Stimulated activated CD8-positive, alpha-beta memory T cell treated with anti-CD3 and anti-CD28 coated beads, Interleukin-7, amount 100 ng/mL, for 24 hours (primary cell): ENCODE data around the gene PPP6R3.
"Not testable (repeated sequence)": the region's sequence is repeated elsewhere in the genome, so short reads cannot be mapped to it uniquely, and the experiment has no call there.

Experiments
- DNase-seq: peaks from one replicate; pipeline ENCODE4 v3.0.0-alpha.2; 2020; ENCODE audit warnings: low read depth

Gene PPP6R3

DNA sequence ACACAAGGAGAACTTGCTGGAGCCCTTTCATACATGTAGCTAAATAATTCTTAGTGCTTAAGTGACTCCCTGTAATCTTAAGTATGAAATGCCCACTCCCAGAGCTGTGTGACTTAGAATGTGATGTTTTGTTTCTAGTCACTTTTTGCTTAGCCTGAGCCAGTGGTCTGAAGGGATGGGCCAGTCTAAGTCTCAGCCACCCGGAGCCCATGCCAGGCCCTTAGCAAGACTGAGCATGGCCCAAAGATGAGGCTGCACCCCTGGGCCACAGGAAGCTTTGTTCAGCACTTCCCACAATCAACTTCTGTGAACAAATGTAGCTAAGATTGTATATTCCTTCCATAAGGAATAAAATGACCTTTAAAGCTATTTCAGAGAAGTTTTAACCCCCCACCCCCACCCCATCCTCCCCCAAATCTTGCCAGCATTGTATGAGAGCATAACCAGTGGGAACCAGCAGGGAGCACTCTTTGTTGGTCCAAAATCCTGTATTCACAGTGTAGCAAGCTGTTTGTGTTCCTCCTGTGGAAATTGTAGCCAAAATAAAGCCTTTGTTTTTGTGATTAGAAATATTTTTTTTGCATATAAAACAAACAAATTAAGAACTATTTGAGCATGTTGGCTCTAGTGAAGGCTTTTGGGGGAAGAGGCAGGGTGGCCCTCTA, 150.0 kb downstream of the PPP6R3 start:
- DNase-seq = no peak

DNA sequence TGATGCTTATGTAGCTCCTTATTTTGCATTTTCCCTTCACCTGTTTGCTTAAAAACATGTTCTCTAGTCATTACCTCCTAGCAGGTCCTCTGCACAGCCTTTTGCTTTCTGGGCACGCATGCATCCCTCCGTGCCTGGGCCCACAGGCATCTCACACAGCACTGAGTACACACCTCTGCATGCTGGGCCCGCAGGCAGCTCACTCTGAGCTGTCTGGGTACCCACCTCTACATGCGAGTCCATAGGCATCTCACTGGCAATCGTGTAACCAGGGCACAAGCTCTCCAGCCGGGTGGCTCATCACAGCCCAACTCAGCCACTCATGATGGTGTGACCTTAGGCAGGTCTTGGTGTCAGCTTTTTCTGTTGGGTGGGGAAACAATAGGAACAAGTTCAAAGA, 155.1 kb downstream of the PPP6R3 start:
- no peak for DNase-seq

DNA sequence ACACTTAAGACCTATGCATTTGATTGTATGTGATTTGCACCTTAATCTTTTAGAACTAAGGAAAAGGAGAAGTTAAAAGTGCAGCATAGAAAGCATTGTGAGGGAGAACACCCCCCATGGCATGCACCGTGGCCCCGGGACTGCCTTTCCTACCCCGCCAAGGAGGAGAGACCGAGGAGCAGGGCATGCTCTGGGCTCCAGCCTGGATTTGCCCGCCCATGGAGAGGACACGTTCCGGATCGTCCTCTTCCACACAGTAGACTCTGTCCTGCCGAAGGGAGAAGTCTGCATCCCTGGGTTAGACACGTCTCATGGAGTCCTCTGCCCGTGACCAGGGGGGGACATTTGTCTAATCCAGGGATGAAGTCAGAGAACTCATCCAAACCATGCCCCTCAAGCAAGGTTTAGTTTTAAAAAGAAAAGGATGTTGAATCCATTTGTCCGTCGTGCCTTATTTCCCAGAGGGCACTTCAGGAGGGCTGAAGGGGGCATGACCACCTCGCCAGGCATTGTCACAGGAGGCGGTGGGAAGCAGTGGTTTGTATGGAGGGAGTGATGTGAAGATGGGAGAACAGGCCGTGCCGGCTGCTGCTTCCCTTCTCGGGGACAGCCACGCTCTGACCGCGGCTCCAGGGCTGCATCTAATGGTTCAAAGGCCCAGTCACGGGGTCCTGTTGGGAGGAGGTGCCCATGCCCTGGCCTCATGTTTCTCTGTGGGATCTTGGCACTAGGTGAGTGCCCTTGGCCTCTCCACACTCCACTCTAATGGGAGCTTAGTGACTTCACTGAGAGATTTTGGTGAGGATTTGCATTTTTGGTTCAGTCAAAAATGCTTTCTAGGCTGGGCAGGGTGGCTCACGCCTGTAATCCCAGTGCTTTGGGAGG, 157.6 kb downstream of the PPP6R3 start:
- DNase-seq = no peak

DNA sequence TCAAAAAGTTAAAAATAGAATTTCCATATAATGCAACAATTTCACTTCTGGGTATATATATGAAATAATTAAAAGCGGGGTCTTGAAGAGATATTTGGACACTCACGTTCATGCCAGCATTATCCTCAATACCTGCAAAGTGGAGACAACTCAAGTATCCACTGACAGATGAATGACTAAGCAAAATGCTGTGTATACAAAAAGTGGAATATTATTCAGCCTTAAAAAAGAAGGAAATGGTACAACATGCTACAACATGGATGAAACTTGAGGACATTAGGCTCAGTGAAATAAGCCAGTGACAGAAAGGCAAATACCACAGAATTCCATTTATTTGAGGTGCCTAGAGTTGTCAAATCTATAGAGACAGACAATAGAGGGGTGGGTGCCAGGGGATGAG, 161.3 kb downstream of the PPP6R3 start:
- DNase-seq = no peak

DNA sequence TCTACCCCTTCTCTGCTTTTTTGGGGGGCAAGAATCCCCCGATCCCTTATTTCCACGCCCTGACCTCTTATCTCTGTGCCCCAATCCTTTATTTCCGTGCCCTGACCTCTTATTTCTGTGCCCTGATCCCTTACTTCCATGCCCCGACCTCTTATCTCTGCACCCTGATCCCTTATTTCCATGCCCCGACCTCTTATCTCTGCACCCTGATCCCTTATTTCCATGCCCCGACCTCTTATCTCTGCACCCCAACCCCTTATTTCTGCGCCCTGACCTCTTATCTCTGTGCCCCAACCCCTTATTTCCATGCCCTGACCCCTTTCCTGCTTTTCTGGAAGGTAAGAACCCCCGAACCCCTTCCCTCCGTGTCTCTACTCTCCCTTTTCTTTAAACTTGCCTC, 163.2 kb downstream of the PPP6R3 start:
- DNase-seq = not testable (repeated sequence)

DNA sequence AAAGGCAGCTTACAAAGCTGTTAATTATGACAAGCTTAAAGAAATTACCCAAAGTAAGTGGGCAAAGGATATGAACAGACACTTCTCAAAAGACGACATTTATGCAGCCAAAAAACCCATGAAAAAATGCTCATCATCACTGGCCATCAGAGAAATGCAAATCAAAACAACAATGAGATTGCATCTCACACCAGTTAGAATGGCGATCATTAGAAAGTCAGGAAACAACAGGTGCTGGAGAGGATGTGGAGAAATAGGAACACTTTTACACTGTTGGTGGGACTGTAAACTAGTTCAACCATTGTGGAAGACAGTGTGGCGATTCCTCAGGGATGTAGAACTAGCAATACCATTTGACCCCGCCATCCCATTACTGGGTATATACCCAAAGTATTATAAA, 164.5 kb downstream of the PPP6R3 start:
- DNase-seq = not testable (repeated sequence)

DNA sequence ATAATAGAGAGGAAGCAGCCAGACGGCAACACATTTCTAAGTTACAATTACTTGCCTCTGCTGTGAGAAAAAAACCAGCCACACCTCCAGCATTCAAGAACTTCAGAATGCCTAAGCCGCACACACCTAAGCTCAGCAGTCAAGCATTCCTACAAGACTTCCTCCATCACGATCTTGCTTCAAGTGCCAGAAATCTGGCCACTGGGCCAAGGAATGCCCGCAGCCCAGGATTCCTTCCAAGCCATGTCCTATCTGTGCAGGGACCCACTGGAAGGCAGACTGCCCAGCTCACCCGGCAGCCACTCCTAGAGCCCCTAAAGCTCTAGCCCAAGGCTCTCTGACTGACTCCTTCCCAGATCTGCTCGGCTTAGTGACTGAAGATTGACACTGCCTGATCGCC, 165.7 kb downstream of the PPP6R3 start:
- DNase-seq = not testable (repeated sequence)

DNA sequence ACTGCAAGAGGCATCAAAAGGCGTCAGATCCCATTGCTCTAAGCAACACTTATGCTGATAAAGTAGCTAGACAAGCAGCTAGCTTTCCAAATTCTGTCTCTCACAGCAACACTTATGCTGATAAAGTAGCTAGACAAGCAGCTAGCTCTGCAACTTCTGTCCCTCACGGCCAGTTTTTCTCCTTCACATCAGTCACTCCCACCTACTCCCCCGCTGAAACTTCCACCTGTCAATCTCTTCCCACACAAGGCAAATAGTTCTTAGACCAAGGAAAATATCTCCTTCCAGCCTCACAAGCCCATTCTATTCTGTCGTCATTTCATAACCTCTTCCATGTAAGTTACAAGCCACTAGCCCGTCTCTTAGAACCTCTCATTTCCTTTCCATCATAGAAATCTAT, 168.3 kb downstream of the PPP6R3 start:
- not testable (repeated sequence) for DNase-seq

DNA sequence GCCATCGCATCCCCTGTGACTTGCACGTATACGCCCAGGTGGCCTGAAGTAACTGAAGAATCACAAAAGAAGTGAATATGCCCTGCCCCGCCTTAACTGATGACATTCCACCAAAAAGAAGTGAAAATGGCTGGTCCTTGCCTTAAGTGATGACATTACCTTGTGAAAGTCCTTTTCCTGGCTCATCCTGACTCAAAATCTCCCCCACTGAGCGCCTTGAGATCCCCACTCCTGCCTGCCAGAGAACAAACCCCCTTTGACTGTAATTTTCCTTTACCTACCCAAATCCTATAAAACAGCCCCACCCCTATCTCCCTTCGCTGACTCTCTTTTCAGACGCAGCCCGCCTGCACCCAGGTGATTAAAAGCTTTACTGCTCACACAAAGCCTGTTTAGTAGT, 171.8 kb downstream of the PPP6R3 start:
- DNase-seq = not testable (repeated sequence)

DNA sequence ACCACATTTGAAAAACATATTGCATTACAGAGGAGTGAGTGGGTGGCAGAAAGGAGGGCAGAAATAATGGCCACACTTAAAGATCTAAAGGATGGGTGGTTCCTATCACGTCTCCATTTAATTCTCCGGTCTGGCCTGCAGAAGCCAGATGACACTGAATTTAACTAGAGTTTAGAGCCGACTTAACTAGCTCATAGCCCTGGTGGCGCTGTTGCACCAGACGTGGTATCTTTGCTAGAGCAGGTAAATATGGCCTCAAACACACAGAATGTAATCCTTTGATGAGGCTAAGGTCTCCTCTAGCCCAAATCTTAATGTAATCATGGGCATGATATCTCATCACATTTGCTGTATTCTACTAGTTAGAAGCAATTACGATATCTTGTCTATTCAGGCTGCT, 172.2 kb downstream of the PPP6R3 start:
- no peak for DNase-seq

DNA sequence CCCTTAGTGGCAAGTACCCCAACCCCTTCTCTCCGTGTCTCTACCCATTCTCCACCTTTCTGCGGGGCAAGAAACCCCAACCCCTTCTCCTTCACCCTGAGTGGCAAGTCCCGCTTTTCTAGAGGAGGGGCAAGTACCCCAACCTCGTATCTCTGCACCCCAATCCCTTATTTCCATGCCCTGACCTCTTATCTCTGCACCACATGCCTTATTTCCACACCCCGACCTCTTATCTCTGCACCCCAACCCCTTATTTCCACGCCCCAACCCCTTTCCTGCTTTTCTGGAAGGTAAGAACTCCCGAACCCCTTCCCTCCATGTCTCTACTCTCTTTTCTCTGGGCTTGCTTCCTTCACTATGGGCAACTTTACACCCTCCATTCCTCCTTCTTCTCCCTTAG, 174.1 kb downstream of the PPP6R3 start:
- DNase-seq = not testable (repeated sequence)

DNA sequence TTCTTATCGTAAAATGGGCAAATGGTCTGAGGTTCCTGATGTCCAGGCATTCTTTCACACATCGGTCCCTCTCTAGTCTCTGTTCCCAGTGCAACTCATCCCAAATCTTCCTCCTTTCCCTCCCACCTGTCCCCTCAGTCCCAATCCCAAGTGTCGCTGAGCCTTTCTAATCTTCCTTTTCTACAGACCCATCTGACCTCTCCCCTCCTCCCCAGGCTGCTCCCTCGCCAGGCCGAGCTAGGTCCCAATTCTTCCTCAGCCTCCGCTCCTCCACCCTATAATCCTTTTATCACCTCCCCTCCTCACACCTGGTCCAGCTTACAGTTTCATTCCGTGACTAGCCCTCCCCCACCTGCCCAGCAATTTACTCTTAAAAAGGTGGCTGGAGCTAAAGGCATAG, 174.6 kb downstream of the PPP6R3 start:
- not testable (repeated sequence) for DNase-seq

DNA sequence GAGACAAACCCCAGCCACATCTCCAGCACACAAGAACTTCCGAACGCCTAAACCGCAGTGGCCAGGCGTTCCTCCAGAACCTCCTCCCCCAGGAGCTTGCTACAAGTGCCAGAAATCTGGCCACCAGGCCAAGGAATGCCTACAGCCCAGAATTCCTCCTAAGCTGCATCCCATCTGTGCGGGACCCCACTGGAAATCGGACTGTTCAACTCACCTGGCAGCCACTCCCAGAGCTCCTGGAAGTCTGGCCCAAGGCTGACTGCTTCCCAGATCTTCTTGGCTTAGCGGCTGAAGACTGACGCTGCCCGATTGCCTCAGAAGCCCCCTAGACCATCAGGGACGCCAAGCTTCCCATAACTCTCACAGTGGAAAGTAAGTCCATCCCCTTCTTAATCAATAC, 175.3 kb downstream of the PPP6R3 start:
- not testable (repeated sequence) for DNase-seq

DNA sequence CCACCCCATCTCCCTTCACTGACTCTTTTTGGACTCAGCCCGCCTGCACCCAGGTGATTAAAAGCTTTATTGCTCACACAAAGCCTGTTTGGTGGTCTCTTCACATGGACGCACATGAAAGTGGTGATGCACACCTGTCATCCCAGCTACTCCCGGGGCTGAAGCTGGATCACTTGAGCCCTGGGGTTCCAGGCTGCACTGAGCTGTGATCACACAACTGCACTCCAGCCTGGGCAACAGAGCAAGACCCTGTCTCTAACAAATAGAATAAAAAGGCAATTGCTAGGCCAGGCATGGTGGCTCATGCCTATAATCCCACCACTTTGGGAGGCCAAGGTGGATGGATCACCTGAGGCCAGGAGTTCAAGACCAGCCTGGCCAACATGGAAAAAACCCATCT, 178.8 kb downstream of the PPP6R3 start:
- DNase-seq = not testable (repeated sequence)

DNA sequence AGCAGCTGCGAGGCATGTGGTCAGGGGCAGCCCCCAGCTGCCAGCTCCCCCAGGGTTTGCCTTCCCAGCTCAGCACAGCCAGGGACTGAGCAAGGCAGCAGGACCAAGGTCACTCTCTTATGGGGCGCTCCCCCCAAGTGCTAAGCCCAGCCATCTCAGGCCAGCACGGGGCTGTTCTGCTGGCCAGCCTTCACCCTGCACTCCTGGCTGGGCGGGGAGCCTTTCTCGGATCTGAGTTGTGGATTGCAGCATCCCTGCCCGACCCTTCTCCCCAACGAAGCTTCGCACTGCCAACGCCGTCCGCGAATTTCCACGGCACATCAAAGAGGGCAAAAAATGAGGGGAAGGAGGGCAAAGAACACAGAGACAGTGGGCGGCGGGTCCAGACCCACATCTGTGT, 181.3 kb downstream of the PPP6R3 start:
- DNase-seq = no peak

DNA sequence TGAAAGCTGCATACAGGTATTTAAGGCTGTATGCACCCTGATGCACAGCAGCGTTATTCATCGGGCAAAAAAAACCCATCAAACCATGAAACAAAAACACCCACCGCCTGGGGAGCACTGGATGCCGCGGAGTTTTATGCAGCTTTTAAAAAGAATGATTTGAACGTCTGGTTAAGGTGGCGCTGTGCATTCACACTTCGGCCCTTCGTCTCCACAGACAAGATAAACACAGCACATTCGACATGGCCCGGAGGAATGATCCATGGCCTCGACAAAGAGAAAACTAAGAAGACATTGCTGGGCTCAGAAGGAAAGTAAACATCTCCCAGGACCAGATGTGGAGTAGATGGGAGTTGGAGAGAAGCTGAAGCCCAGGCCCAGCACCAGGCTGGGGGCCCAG, 183.0 kb downstream of the PPP6R3 start:
- DNase-seq = no peak

DNA sequence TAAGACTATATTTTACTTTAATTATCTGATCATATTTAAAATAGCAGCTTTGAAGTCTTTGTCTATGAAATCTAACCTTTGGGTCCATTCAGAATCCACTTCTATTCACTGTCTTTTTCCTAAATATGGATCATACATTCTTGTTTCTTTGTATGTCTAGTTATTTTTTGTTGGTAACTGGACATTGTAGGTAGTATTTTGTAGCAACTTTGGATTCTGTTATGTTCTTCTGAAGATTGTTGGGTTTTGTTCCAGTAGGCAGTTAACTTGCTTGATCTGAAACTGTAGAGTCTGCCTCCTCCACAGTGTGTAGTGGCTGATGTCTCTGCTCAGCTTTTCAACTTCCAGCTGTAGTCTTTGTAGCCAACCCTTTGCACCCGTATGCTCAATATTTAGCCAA, 186.3 kb downstream of the PPP6R3 start:
- DNase-seq = no peak

DNA sequence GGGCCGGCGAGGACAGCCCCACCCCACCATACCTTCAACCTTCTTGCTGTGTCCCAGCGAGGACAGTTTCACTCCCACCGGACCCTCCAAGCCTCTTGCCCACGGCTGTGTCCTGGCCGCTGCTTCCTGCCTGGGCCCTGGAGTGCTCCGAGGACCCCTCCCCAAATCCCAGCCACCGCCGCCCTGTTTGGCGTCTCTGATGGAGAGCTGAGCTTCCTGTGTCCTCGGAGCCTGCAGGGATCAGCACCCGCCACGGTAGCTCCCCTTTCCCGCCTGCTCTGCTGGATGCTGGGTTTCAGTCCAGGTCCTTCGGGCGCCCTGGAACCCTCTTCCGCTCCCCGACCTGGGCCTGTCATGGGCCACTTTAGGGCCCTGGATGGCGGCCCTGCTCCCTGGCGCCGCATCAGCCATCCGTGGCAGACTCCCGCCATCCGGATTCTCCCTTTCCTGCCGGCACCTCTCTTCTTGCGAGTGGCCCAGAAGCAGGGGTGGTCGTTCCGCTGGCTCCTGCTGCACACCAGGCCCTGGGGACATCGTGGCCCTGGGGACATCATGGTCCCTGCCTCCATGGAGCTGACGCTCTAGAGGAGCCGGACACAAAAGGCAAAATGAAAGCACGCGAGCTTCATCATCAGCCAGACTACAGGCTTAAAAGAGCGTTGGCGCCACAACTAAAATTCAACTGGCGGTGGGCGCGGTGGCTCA, 189.5 kb downstream of the PPP6R3 start:
- no peak for DNase-seq

DNA sequence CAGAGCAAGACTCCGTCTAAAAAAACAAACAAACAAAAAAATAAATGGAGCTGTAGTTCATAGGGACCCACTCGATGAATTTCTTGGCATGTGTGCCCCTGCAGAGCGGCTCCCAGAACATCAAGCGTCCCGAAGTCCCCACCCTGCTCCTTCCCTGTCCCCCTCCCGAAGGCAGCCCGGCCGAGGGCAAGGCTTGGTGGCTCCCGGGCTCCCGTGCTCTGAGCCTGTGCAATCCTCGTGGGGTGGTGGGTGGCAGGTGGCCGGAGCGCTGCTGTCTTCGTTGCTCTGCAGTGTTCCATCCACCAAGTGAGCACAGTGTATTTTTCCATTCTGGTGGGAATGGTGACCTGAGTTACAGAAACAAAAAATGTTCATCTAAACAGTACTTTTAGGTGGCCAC, 190.2 kb downstream of the PPP6R3 start:
- DNase-seq = no peak

DNA sequence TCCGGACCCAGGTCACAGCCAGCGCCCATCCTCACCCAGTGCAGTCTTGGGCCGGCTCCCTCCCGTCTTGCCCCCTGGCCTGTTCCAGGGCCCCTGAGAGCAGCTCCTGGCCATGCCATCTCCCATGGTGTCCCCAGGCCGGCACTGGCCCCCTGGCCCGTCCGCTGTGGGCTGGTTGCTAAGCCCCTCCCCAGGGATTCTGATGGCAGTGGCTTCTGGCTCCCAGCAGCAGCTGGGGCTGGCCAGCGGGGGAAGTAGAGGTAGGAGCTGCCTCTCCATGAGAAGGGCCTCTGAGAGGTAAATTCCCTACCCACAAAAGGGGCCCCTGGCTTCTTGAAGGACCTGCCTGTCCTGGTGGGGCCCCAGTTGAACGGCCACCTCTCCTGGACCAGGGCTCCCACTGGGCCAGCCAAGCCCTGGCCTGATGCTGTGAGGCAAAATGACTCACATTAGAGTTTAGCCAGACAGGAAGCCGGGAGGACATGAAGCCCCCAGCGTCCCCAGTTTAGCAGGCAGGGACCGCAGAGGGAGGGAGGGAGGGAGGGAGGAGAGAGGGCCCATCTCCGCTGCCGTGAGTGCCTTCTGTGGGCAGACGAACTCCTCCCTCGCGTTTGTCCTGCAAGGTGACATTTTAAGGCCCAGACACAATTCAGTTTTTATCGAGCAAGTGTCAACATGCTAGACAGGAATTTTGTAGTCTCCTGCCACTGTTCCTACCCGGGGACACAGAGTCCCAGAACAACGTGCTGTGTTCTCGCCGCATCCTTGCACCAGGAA, 190.8 kb downstream of the PPP6R3 start:
- DNase-seq = no peak

DNA sequence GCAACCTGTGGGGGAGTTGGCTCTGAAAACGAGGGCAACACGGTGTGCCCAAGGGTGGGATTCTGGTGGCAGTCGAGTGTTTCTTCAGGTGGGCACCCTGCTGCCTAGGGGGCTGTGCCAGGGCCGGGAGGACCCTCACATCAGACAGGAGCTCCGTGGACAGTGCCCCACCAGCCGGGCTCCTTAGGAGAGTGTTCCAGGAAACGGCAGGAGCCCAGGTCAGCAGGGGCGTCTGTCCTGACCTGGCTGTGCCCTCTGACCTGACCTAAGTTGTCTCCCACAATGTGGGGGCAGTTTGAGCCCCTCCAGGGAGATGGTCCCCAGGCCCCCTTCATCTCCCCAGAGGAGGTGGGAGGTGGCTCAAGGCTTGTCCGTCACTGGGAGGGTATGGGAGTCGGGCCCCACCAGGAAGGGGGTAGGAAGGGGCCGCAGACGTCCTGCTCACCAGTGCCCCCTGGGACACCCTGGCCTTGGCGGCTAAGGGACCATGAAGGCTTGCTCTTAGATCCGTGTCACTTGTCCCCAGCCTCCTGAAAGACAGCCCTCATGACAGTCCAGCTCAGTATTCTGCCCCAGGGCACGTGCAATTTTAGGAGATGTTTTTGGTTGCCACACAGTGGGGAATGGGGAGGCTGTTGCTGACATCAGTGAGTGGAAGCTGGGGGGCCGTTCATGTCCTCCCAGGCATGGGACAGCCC, 191.6 kb downstream of the PPP6R3 start:
- DNase-seq = no peak
